ENCODE results near the gene BNIP5. TPM values are rescaled to one million over a fixed set of nuclear protein-coding genes. Genes with fewer than 3 reads are reported as not detected.

The BNIP5 gene
- total RNA-seq, 1 experiment from 2014 or later, result not detected

DNA sequence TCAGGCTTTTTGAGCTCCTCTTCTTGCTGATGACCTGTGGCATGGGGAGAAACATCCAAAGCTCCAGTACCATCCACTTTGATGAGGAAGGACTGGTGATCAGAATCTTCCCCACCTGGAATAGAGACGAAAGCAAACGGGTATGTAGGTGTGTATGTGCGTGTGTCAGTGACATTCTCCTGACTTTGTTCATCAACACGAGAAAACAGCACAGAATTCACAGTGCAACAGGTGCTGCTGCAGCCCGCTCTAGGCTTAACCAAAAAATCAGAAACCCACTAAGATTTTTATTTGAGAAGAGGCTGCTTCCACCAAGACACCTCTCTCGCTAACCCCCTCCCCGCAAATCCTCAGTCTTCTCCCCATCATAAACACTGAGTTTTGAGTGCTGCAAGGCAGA, 8.1 kb downstream of the BNIP5 start:
- no peak overlapping the region for H3K4me3 ChIP-seq (ENCODE audit: low read length)
- no peak overlapping the region for H3K27ac ChIP-seq (ENCODE audit: low read length)
- no peaks in the 10 kb centered on the region for H3K9me2 ChIP-seq (replicated peaks; ENCODE audit: insufficient read depth, low read length)
- H3K9me3 ChIP-seq (ENCODE audit: low read length), result no peaks in the 10 kb centered on the region
- no peak overlapping the region for H3K4me2 ChIP-seq (ENCODE audit: low read depth, low read length, poor library complexity, severe bottlenecking)
- peaks cover 27% of the 10 kb centered on the region for H3K4me1 ChIP-seq (ENCODE audit: low read length)
- no peak overlapping the region for H3K9ac ChIP-seq (ENCODE audit: low read length)
- no peaks in the 10 kb centered on the region for H3K79me2 ChIP-seq (ENCODE audit: low read length)
- H3K36me3 ChIP-seq (ENCODE audit: insufficient read depth, low read length), result no peaks in the 10 kb centered on the region
- DNase-seq, result no peak
- no peak overlapping the region for H2AFZ ChIP-seq (ENCODE audit: low read length)
- H3K27me3 ChIP-seq (ENCODE audit: low read length), result no peaks in the 10 kb centered on the region
- H4K20me1 ChIP-seq (ENCODE audit: insufficient read depth, low read depth, low read length), result no peaks in the 10 kb centered on the region

DNA sequence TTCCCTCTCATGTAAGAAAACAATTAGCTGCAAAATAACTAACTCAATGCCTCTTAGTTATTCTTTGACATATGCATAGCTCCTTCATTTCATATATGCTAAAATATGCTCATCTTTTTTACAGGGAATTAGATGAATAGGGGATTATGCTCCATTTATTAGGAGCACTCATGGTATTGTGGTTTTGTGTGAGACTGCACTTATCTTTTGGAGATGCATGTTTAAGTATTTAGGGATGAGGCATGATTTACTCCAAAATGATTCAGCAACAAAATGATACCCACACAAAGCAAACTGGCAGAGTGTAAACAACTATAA, 8.8 kb downstream of the BNIP5 start:
- no peak overlapping the region for H2AFZ ChIP-seq (ENCODE audit: low read length)
- H3K27me3 ChIP-seq (ENCODE audit: low read length), result no peaks in the 10 kb centered on the region
- H3K36me3 ChIP-seq (ENCODE audit: insufficient read depth, low read length), result no peaks in the 10 kb centered on the region
- no peak for DNase-seq
- H3K4me3 ChIP-seq (ENCODE audit: low read length), result no peak overlapping the region
- H3K9ac ChIP-seq (ENCODE audit: low read length), result no peak overlapping the region
- no peak overlapping the region for H3K4me2 ChIP-seq (ENCODE audit: low read depth, low read length, poor library complexity, severe bottlenecking)
- H3K9me3 ChIP-seq (ENCODE audit: low read length), result no peaks in the 10 kb centered on the region
- no peak overlapping the region for H3K27ac ChIP-seq (ENCODE audit: low read length)
- H3K9me2 ChIP-seq (replicated peaks; ENCODE audit: insufficient read depth, low read length), result no peaks in the 10 kb centered on the region
- H3K4me1 ChIP-seq (ENCODE audit: low read length), result peaks cover 27% of the 10 kb centered on the region
- no peaks in the 10 kb centered on the region for H3K79me2 ChIP-seq (ENCODE audit: low read length)
- no peaks in the 10 kb centered on the region for H4K20me1 ChIP-seq (ENCODE audit: insufficient read depth, low read depth, low read length)

DNA sequence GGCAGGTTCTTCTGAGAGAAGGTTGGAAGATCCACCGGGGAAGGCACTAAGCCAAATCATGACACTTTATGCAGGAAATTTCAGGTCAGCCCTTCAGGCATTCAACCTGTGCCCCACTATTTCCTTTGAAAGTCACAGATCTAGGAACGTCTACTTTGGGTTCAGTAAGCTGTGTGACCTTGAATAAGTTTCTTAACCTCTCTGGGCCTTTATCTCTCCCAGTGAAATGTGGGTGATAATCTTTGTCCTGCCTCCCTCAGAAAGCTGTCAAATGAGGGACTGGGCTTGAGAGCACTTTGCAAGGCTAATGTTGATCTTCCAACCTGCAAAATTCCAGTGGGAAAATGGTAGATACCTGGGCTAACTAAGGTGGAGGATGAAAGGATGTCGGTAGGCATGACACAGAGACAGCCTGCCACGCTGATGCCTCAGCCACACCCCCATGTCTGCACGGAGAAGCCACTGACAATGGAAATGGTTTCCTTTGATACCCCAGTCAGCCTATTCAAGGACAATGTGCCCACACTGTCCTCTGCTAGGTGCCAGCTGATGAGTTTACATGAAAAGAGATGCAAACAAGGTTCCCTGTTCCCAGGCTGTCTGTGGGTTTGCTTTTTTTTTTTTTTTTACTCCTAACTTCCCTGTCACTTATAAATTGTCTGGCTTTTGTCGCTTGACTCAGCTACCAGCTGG, 9.3 kb downstream of the BNIP5 start:
- Histone ChIP-seq H3K9me2 (replicated peaks; ENCODE audit: insufficient read depth, low read length) (no peaks in the 10 kb centered on the region), H3K9me3 (ENCODE audit: low read length) (no peaks in the 10 kb centered on the region), H3K4me2 (ENCODE audit: low read depth, low read length, poor library complexity, severe bottlenecking) (peak overlapping the region; percentile 51), H3K36me3 (ENCODE audit: insufficient read depth, low read length) (no peaks in the 10 kb centered on the region), H4K20me1 (ENCODE audit: insufficient read depth, low read depth, low read length) (no peaks in the 10 kb centered on the region), H3K4me3 (ENCODE audit: low read length) (0 out of 2 replicates have a peak overlapping the region, but pooled peaks have one; percentile 34), H2AFZ (ENCODE audit: low read length) (no peak overlapping the region), H3K4me1 (ENCODE audit: low read length) (peaks cover 27% of the 10 kb centered on the region), H3K9ac (ENCODE audit: low read length) (peak overlapping the region; percentile 31; the same call in 1 of the 2 replicates), H3K27me3 (ENCODE audit: low read length) (no peaks in the 10 kb centered on the region), H3K79me2 (ENCODE audit: low read length) (no peaks in the 10 kb centered on the region), H3K27ac (ENCODE audit: low read length) (0 out of 2 replicates have a peak overlapping the region, but pooled peaks have one; percentile 5)
- DNase-seq, result no peak

DNA sequence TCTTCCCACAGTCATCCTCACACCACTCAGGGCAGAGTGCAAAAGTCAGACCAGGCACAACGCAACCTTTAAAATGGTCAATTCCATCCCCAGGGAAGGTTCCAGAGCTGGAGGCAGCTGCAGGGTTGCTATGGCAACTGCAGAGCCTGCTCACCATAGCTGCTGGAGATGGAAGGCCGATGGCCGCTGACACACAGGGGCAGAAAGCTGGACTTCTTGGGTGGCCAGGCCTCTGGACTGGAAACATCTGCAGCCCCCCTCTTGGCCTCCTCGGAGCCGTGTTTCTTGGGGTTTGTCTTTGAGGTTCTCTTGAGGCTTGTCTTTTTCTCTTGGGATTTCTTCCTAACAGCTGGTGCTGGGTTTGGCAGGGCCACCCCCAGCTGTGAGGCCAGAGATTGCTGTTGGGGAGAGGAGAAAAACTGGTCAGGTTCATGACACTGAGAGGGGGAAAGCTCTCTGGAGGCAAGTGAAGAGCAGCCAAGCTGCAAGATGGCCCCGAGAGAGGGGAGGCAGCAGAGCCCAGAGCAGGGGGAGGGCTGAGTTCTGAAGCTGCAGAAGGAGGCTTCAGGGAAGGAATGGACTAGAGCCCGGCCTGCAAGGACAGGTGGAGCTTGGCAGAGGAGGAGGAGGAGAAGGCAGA, 10.2 kb downstream of the BNIP5 start:
- Histone ChIP-seq H3K27me3 (ENCODE audit: low read length) (no peaks in the 10 kb centered on the region), H3K79me2 (ENCODE audit: low read length) (no peaks in the 10 kb centered on the region), H3K4me1 (ENCODE audit: low read length) (peaks cover 27% of the 10 kb centered on the region), H3K36me3 (ENCODE audit: insufficient read depth, low read length) (no peaks in the 10 kb centered on the region), H2AFZ (ENCODE audit: low read length) (0 out of 2 replicates have a peak overlapping the region, but pooled peaks have one; percentile 23), H3K9ac (ENCODE audit: low read length) (peak overlapping the region; percentile 31; the same call in 1 of the 2 replicates), H3K9me2 (replicated peaks; ENCODE audit: insufficient read depth, low read length) (no peaks in the 10 kb centered on the region), H3K27ac (ENCODE audit: low read length) (0 out of 2 replicates have a peak overlapping the region, but pooled peaks have one; percentile 5), H3K9me3 (ENCODE audit: low read length) (no peaks in the 10 kb centered on the region), H3K4me3 (ENCODE audit: low read length) (peak overlapping the region; percentile 34; the same call in 1 of the 2 replicates), H4K20me1 (ENCODE audit: insufficient read depth, low read depth, low read length) (no peaks in the 10 kb centered on the region), H3K4me2 (ENCODE audit: low read depth, low read length, poor library complexity, severe bottlenecking) (peak overlapping the region; percentile 51)
- peak; percentile 68 for DNase-seq

DNA sequence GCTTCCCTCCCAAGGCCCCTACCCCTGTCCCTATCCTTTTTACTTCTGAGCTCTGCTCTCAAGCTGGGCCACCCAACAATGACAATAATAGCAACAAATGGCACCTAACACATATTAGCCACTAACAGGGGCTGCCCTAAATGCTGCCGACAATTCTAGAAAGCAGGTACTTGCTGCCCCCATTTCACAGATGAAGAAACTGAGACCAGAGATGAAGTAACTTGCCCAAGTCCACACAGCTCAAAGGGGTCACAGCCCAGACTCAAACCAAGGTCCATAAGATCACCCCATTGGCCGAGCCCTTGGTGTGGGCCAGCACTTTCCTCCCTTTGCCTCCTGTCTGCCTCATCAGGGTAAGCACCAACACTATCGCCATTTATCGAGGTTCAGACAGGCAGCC, 12.0 kb downstream of the BNIP5 start:
- Histone ChIP-seq H3K4me2 (ENCODE audit: low read depth, low read length, poor library complexity, severe bottlenecking) (no peak overlapping the region), H3K27ac (ENCODE audit: low read length) (no peak overlapping the region)

DNA sequence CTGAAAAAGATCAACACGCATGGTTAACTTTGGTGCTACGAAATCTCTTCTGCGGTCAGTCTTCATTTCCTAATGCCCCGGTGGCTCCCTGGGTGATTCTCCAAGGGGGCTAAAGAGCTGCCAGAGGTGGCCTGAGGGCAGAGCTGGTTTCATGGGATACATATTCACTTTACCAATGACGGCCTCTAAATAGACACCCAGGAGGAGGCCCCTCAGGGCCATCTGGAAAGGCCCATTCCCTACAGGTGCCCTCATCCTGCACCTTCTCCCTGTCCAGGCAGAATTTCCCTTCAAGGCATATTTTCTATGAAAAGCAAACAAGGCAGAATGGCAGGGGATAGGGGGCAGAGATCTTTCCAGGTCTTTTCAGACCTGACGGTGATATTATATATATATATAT, 12.5 kb downstream of the BNIP5 start:
- Histone ChIP-seq H3K27ac (ENCODE audit: low read length) (no peak overlapping the region), H3K9ac (ENCODE audit: low read length) (no peak overlapping the region), H3K36me3 (ENCODE audit: insufficient read depth, low read length) (no peaks in the 10 kb centered on the region), H3K9me3 (ENCODE audit: low read length) (no peaks in the 10 kb centered on the region), H2AFZ (ENCODE audit: low read length) (no peak overlapping the region), H3K79me2 (ENCODE audit: low read length) (no peaks in the 10 kb centered on the region), H3K4me1 (ENCODE audit: low read length) (peaks cover 27% of the 10 kb centered on the region), H4K20me1 (ENCODE audit: insufficient read depth, low read depth, low read length) (no peaks in the 10 kb centered on the region), H3K27me3 (ENCODE audit: low read length) (no peaks in the 10 kb centered on the region), H3K9me2 (replicated peaks; ENCODE audit: insufficient read depth, low read length) (no peaks in the 10 kb centered on the region), H3K4me2 (ENCODE audit: low read depth, low read length, poor library complexity, severe bottlenecking) (no peak overlapping the region), H3K4me3 (ENCODE audit: low read length) (no peak overlapping the region)
- no peak for DNase-seq

More for the DNA sequence above, 12.0 kb downstream of the BNIP5 start:
- no peak for DNase-seq
- H3K27me3 ChIP-seq (ENCODE audit: low read length), result no peaks in the 10 kb centered on the region
- no peaks in the 10 kb centered on the region for H3K9me2 ChIP-seq (replicated peaks; ENCODE audit: insufficient read depth, low read length)
- H3K4me3 ChIP-seq (ENCODE audit: low read length), result no peak overlapping the region
- H3K9ac ChIP-seq (ENCODE audit: low read length), result no peak overlapping the region
- H2AFZ ChIP-seq (ENCODE audit: low read length), result no peak overlapping the region
- H3K36me3 ChIP-seq (ENCODE audit: insufficient read depth, low read length), result no peaks in the 10 kb centered on the region
- no peaks in the 10 kb centered on the region for H3K79me2 ChIP-seq (ENCODE audit: low read length)
- H3K9me3 ChIP-seq (ENCODE audit: low read length), result no peaks in the 10 kb centered on the region
- H3K4me1 ChIP-seq (ENCODE audit: low read length), result peaks cover 27% of the 10 kb centered on the region
- no peaks in the 10 kb centered on the region for H4K20me1 ChIP-seq (ENCODE audit: insufficient read depth, low read depth, low read length)

DNA sequence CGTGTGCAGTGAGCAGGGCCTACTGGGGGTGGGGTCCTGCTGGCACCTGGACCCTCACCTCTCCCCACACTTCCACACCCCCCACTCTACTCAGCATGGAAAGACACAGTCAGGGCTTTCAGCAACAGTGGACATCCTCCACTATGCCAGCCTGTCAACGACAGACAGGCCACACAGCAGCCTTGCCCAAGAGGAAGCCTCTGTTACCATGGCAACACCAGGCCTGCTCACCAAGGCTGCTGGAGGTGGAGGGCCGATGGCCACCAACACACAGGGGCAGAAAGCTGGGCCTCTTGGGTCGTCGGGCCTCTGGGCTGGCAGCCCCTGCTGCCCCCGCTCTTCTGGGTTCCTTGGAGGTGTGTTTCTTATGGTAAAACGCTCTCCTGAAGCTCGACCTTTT, 13.6 kb downstream of the BNIP5 start:
- H3K4me3 ChIP-seq (ENCODE audit: low read length), result no peak overlapping the region
- H4K20me1 ChIP-seq (ENCODE audit: insufficient read depth, low read depth, low read length), result no peaks in the 10 kb centered on the region
- no peak overlapping the region for H3K9ac ChIP-seq (ENCODE audit: low read length)
- H3K36me3 ChIP-seq (ENCODE audit: insufficient read depth, low read length), result no peaks in the 10 kb centered on the region
- no peak overlapping the region for H3K27ac ChIP-seq (ENCODE audit: low read length)
- no peaks in the 10 kb centered on the region for H3K79me2 ChIP-seq (ENCODE audit: low read length)
- no peak for DNase-seq
- peaks cover 29% of the 10 kb centered on the region for H3K4me1 ChIP-seq (ENCODE audit: low read length)
- H3K27me3 ChIP-seq (ENCODE audit: low read length), result no peaks in the 10 kb centered on the region
- H3K4me2 ChIP-seq (ENCODE audit: low read depth, low read length, poor library complexity, severe bottlenecking), result no peak overlapping the region
- no peaks in the 10 kb centered on the region for H3K9me2 ChIP-seq (replicated peaks; ENCODE audit: insufficient read depth, low read length)
- no peaks in the 10 kb centered on the region for H3K9me3 ChIP-seq (ENCODE audit: low read length)
- no peak overlapping the region for H2AFZ ChIP-seq (ENCODE audit: low read length)

DNA sequence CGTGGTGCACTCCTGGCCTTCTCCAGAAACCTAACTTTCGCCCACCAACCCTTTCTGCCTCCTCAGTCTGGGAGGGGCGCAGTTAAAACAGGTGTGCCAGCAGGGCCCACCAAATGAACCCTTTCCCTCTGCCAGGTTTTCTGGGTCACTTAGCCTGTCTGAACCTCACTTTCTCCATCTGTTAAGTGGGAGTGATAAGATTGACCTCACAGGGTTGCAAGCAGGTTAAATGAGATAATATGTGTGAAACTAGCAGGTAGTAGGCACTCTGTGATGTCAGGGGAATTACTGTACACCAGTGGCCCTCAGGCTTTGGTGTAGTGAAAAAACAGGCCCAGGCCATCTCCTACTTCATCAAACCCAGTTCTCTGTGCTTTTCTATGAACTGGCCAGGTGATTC, 14.1 kb downstream of the BNIP5 start:
- H4K20me1 ChIP-seq (ENCODE audit: insufficient read depth, low read depth, low read length), result no peaks in the 10 kb centered on the region
- H3K27ac ChIP-seq (ENCODE audit: low read length), result no peak overlapping the region
- H3K36me3 ChIP-seq (ENCODE audit: insufficient read depth, low read length), result no peaks in the 10 kb centered on the region
- H3K9ac ChIP-seq (ENCODE audit: low read length), result no peak overlapping the region
- DNase-seq, result no peak
- H3K4me1 ChIP-seq (ENCODE audit: low read length), result peaks cover 30% of the 10 kb centered on the region
- no peak overlapping the region for H3K4me3 ChIP-seq (ENCODE audit: low read length)
- H3K4me2 ChIP-seq (ENCODE audit: low read depth, low read length, poor library complexity, severe bottlenecking), result no peak overlapping the region
- H3K9me3 ChIP-seq (ENCODE audit: low read length), result no peaks in the 10 kb centered on the region
- H2AFZ ChIP-seq (ENCODE audit: low read length), result no peak overlapping the region
- H3K79me2 ChIP-seq (ENCODE audit: low read length), result no peaks in the 10 kb centered on the region
- H3K27me3 ChIP-seq (ENCODE audit: low read length), result no peaks in the 10 kb centered on the region
- H3K9me2 ChIP-seq (replicated peaks; ENCODE audit: insufficient read depth, low read length), result no peaks in the 10 kb centered on the region
